ENCODE results near the gene FOXL1. TPM values are rescaled to one million over a fixed set of nuclear protein-coding genes. Genes with fewer than 3 reads are reported as not detected.

The FOXL1 gene
- total RNA-seq, 1 donor from 2014 or later, result 0.05 TPM

Other genes with a start within 250 kb of the FOXL1 start
- not detected in 2 replicates for gene FOXF1, start 68.0 kb upstream of the FOXL1 start, total RNA-seq
- gene MTHFSD, start 23.3 kb upstream of the FOXL1 start, total RNA-seq, result 21.9 and 22.8 TPM in 2 replicates
- gene FOXC2, start 11.7 kb upstream of the FOXL1 start, total RNA-seq, result 0.07 TPM in 1 of 2 replicates, not detected in the other

Measured in activated T-helper 2 cell treated with anti-CD3 and anti-CD28 coated beads, Interferon-gamma antibody, Interleukin-2, Interleukin-4, amounts not matched to agents 10 μg/mL and 5 μg/mL and 100 μg/mL, durations not matched to agents 14 hours and 24 hours and 36 hours (primary cell).